SH-SY5Y (cell line): Measurements from ENCODE around the gene CBFA2T3.

Experiments used
- GATA2 ChIP-seq: IDR thresholded peaks from 2 replicates; pipeline ENCODE4 v1.6.1; 2011; ENCODE audit warnings: mild to moderate bottlenecking, low read depth, low read length
- GATA3 ChIP-seq: IDR thresholded peaks from 2 replicates; pipeline ENCODE4 v1.6.1; 2011; ENCODE audit warnings: low read depth, mild to moderate bottlenecking, low read length, moderate library complexity

CBFA2T3 gene

DNA sequence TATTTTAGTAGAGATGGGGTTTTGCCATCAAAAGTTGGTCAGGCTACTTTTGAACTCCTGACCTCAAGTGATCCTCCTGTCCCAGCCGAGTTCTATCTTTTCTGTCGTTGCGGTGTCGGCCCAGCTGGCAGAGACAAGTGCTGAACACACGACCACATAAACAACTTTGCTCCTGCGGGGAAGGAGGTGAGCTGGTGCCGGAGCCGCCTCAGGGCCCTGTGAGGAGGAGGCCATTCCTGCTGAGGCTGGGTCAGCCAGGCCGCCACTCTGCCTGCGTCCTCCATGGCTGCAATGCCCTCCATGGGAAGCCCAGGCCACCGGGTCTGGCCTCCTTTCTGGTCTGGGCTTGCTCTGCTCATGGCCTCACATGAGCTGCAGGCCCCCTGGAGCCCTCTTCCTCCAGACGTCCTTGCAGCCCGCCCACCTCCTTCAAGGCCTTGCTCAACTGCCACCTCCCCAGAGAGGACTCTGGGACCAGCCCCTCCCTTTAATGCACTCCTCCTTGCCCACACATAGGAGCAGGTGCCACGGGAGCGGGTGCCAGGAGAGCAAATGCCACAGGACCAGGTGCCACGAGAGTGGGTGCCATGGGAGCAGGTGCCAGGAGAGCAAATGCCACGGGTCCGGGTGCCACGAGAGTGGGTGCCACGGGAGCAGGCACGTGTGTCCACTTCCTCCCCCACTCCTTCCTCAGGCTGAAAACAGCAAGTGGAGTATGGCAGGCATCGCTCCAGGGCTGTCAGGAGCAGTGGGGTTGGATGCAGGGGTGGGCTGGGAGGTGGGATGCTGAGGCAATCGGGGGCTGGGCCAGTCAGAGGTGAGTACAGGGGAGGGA, 28.4 kb upstream of the CBFA2T3 start:
- TF ChIP-seq GATA2 (no peak), GATA3 (no peak)

DNA sequence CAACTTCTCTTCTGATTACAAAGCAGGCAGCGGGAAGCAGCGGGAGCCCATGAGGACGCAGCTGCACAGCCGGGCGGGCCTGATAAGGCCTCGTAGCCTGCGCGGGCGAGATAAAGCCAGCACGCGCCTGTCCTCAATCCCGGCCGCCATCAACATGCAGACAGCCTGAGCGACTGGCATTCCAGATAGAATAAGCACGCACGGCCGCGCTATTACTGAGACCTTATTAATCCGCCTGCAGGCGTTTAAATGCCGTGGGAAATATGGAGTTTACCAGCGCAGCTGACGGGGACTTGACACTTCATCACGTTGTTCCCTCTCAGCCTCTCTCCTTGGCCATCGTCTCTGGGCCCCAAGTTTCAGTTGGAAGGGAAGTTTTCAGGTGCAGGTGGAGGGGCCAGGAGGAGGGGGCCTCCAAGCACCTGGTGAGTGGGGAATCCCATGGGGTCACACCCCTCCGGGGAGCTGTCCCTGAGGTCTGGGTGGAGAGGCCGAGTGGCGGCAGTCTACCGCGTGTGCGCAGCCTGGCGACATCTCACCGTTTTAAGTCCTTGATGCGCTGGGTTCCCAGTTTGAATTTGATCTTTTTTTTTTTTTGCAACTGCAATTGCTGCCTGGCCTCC, 27.3 kb upstream of the CBFA2T3 start:
- no peak for TF ChIP-seq GATA3
- TF ChIP-seq GATA2 = peak; percentile 75

GRCh38 chr16:89003831-89004208, 26.8 kb upstream of the CBFA2T3 start:
- TF ChIP-seq GATA3 = no peak
- TF ChIP-seq GATA2 = no peak

- TF ChIP-seq GATA3 = no peak
- no peak for TF ChIP-seq GATA2
Observed at GRCh38 chr16:89002851-89003830, 26.1 kb upstream of the CBFA2T3 start.

DNA sequence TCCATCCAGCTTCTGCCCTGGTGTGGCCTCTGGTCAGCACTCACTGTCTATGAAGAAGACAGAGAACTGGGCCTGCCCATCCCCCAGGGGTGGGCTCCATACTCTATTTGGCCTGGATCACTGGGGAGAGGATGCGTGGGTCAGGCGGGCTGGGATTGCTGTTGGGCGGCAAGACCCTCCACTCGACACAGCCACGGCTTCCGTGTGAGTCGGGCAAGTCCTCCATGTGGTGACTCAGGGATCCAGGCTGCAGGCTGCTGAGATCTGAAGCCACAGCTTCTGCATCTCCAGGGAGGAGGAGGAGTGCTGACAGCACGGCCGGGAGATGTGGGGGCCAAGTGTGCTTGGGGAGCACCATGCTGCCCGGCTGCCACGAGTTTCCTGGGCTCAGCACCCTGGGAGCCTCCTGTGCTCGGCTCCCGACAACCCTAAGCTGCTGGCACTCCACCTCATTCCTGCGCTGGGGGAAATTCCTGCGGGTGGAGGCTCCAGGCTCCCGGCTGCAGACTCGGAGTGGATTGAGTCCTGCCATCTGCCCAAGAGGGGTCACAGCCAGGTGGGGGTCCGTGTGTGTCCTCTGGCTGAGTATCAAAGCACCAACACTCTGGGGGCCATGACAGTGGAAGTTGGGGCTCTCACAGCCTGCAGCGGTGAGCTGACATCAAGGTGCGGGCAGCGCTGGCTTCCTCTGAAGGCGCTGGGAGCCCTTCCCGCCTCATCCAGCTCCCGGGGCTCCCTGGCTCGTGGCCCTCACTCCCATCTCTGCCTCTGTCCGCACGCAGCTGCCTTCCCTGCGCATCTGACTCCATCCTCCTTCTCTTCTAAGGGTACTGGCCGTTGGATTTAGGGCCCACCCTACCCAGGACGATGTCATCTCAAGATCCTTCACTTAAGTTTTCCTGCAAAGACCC, 24.4 kb upstream of the CBFA2T3 start:
- TF ChIP-seq GATA3 (no peak), GATA2 (no peak)

DNA sequence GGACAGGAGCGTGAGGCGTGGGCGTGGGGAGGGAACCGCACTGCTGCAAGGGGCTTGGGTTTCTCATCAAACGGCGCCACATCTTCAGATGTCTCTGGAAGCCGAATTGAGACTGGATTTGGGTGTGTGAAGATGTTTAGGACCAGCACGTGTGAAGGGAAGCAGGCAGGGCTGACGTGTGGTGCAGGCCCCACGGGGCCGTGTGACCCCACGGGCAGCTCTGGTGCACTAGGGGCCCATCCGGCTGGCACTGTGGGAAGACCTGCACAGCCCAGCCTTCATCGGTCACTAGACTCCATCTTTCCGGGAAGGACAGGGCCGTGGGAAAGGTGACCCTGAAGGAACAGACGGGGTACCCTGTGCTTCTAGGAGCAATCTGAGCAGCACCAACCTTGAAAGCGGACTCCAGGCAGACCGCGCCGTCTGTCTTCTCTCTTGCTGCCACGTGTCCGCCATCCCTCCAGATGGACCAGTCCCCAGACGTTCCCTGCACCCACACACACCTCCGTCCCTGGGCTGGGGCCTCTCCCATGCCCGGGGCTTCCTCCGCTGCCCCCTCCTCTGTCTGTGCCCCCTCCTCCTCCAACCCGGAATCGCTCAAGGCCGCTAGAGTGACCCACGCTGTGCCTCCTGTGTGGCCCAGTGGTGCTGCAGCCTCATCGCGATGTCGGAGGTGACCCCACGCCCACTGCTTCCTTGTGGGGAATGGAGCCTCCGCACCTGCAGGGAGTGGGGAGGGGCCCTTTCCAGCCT, 23.4 kb upstream of the CBFA2T3 start:
- TF ChIP-seq GATA2 = no peak

DNA sequence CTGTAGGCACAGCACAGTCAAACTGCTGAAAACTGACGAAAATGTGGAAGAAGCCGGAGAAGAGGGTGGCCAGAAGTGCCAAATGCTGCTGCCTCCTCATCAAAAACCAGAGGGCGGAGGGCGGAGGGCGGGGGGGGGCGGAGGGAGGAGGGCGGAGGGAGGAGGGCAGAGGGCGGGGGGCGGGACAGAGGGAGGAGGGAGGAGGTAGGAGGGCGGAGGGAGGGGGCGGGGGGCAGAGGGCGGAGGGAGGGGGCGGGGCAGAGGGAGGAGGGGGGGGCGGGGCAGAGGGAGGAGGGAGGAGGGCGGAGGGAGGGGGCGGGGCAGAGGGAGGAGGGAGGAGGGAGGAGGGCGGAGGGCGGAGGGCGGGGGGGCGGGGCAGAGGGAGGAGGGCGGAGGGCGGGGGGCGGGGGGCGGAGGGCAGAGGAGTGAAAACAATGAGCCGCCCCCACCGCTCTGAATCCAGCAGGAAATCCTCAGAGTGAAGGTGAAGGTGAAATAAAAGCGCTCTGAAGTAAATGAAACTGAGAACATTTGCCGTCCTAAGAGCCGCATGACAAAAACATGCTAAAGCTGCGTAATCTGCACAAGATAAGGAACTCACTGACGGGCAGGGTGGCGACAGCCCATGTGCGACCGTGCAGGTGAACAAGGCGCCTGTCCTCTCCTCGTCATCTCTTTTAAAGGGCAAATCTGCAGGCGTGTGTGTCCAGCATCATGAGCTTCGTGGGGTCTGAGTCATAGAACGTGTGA, 22.6 kb upstream of the CBFA2T3 start:
- TF ChIP-seq GATA3 (no peak), GATA2 (no peak)

DNA sequence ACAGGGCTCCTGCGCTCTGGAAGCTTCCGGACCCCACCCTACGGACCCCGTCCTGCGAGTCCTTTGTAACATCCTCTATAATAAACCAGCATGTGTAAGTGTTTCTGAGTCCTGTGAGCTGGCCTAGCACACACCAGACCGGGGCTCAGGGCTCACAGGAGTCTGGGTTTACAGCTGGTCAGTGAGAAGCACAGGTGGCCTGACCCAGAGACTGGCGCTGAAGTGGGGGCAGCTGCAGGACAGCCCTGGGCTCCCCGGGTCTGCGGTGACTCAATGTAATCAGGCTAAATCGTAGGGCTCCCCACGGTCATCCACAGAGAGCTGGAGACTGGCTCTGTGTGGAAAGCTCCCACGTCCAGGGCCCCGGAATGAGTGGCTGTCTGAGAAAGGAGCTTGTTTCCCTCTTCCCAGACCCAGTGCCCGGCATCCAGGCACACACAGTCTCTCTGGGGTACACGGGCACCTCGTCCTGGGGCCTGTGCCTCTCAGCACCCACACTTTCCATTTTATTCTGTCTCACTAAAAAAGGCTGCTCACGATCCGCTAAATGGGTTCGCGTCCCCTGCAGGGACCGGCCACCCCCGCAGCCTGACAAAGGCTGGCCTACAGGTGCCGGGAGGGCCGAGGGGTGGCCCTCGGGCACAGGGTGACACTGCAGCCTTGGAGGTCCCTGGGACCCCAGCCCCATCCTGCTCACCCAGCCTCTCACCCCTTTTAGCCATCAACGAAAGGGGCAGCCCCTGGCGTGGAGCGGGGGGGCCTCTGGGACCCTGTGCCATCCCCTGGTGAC, 18.9 kb upstream of the CBFA2T3 start:
- TF ChIP-seq GATA2 = no peak
- TF ChIP-seq GATA3 = no peak

DNA sequence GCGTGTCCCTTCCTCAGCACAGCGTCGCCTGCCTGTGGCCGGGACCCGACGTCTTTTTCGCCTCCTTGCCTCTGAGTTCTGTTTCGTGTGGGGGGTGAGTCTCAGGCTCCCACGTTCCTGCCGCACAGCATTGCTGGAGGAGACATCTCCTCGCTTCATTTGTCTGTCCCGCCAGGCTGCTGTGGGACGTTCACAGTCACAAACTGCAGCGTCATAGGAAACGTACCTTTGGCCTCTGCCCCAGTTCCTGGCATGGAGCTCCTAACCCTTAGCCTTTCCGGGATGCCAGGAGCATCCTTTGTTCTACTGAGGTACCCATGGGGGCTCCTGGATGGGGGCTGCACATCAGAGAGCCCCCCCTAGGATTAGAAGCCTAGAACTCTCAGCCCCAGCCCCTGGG, 18.2 kb upstream of the CBFA2T3 start:
- TF ChIP-seq GATA3 (no peak), GATA2 (no peak)

DNA sequence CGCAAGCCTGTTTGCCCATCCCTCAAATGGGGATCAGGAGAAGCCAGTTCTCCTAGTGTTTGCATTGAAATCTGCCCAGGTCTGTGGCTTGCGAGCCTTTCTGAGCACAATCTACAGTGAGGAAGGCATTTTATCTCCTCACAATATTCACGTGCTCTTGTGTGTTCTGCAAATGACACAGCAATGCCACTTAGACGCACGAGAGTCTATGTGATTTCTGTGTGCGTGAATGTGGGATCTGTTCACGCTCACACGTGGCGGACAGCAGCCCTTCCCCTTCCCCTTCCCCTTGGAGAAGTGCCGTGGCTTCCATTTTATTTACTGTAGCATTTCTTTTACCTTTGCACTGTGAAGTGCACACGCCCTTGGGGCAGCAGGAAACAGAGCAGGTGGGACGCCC, 17.7 kb upstream of the CBFA2T3 start:
- no peak for TF ChIP-seq GATA2
- no peak for TF ChIP-seq GATA3

DNA sequence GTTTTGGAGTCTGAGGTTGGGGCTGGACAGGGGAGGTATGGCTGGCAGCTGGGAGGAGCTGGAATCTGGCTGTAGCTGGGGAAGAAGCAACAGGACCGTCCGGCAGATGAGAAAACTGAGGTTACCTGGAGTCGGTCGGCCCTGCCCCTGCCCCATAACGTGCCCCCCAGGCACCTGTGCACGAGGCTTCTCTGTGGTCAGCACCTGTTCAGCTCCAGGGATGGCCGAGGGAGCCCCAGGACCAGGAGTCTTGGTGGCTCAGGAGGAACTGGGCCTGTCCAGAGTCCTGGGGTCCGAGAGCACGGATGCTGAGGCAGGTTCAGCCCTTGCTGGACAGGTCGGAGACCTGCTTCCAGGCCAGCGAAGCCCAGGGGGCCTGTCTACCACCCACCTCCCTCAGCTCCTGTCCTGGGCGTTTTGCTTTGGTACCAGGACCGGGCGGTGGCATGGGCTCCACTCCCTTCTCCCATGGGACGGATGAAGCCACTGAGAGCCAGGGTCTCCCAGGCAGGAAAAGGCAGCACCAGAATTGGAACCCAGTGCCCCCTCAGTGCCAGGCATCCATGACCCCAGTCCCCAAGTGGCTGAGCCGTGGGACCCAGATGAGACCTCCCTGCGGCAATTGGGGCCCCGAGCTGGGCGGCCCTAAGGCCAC, 17.1 kb upstream of the CBFA2T3 start:
- TF ChIP-seq GATA3 (no peak), GATA2 (no peak)
